ENCODE data around the gene MIGA2.

- TF ChIP-seq, protein P1, sequence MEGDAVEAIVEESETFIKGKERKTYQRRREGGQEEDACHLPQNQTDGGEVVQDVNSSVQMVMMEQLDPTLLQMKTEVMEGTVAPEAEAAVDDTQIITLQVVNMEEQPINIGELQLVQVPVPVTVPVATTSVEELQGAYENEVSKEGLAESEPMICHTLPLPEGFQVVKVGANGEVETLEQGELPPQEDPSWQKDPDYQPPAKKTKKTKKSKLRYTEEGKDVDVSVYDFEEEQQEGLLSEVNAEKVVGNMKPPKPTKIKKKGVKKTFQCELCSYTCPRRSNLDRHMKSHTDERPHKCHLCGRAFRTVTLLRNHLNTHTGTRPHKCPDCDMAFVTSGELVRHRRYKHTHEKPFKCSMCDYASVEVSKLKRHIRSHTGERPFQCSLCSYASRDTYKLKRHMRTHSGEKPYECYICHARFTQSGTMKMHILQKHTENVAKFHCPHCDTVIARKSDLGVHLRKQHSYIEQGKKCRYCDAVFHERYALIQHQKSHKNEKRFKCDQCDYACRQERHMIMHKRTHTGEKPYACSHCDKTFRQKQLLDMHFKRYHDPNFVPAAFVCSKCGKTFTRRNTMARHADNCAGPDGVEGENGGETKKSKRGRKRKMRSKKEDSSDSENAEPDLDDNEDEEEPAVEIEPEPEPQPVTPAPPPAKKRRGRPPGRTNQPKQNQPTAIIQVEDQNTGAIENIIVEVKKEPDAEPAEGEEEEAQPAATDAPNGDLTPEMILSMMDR (IDR thresholded peaks at IDR 0.05): no peak
- TF ChIP-seq ZFX (IDR thresholded peaks at IDR 0.05; ENCODE audit: borderline replicate concordance): no peak
Measured at GRCh38 chr9:129097671-129098306, 61.4 kb downstream of the MIGA2 start.

Measured in 22Rv1 (cell line).